Activated CD8-positive, alpha-beta memory T cell treated with anti-CD3 and anti-CD28 coated beads, Interleukin-2, amount 50 U/mL, for 1 hour (primary cell): Measurements from ENCODE around the gene PRPF19.

Experiments used
- DNase-seq: peaks from one replicate; pipeline ENCODE4 v3.0.0-alpha.2; 2020; ENCODE audit errors: extremely low read depth

Gene PRPF19

GRCh38 chr11:60906132-60906972, at the start of gene PRPF19:
PRPF19 (minus strand) TSS chr11:60906585; CDS start chr11:60906382, 203 bp downstream.
- DNase-seq: peak; percentile 90

GRCh38 chr11:60955571-60955970, 49.2 kb upstream of the PRPF19 start:
- DNase-seq: no peak

GRCh38 chr11:60954421-60954820, 48.0 kb upstream of the PRPF19 start:
- DNase-seq: no peak

GRCh38 chr11:60953781-60954180, 47.4 kb upstream of the PRPF19 start:
- no peak for DNase-seq

GRCh38 chr11:60952742-60953170, 46.4 kb upstream of the PRPF19 start:
- DNase-seq: no peak

GRCh38 chr11:60951904-60952741, 45.7 kb upstream of the PRPF19 start, which contains the start of gene SLC15A3:
SLC15A3 (minus strand) TSS chr11:60952176; CDS start chr11:60951551, 625 bp downstream.
- DNase-seq: no peak

GRCh38 chr11:60951606-60951903, 45.2 kb upstream of the PRPF19 start:
- no peak for DNase-seq

GRCh38 chr11:60950933-60951605, 44.7 kb upstream of the PRPF19 start:
- DNase-seq: no peak

- no peak for DNase-seq
Observed at GRCh38 chr11:60950024-60950423, 43.6 kb upstream of the PRPF19 start.

GRCh38 chr11:60948250-60948649, 41.9 kb upstream of the PRPF19 start:
- DNase-seq: no peak

GRCh38 chr11:60947700-60948099, 41.3 kb upstream of the PRPF19 start:
- DNase-seq: no peak

- DNase-seq: no peak
Observed at GRCh38 chr11:60946601-60947264, 40.3 kb upstream of the PRPF19 start.

GRCh38 chr11:60945295-60945667, 38.9 kb upstream of the PRPF19 start:
- DNase-seq: no peak

GRCh38 chr11:60944490-60945294, 38.3 kb upstream of the PRPF19 start:
- DNase-seq: no peak

- DNase-seq: no peak
Observed at GRCh38 chr11:60942970-60943565, 36.7 kb upstream of the PRPF19 start.

- no peak for DNase-seq
Observed at GRCh38 chr11:60942219-60942618, 35.8 kb upstream of the PRPF19 start.

- no peak for DNase-seq
Observed at GRCh38 chr11:60941371-60942119, 35.2 kb upstream of the PRPF19 start.

- no peak for DNase-seq
Observed at GRCh38 chr11:60939855-60940254, 33.5 kb upstream of the PRPF19 start.

- no peak for DNase-seq
Observed at GRCh38 chr11:60939301-60939700, 32.9 kb upstream of the PRPF19 start.

- DNase-seq: no peak
Observed at GRCh38 chr11:60938500-60938899, 32.1 kb upstream of the PRPF19 start.
